Thoracic aorta (tissue), 2 donors: Measurements from ENCODE around the gene RAB40C. TPM values are rescaled to one million over a fixed set of nuclear protein-coding genes. Genes with fewer than 3 reads are reported as not detected.

Experiments used
- ATAC-seq: fragments of 150-250 bp; one replicate; pipeline ENCODE4 v1.8.0; 2017; ENCODE audit warnings: low read depth; ENCODE audit not compliant: insufficient number of reproducible peaks, low FRiP score
- DNase-seq: peaks from one replicate; pipeline ENCODE4 v3.0.0-alpha.2; 2020; ENCODE audit warnings: low spot score
- H3K27ac ChIP-seq, 2 donors: fragments of 200-600 bp; sonication (generic); 1 replicate in 1 of 2; 2 replicates in 1 of 2; pipeline ENCODE4 v1.5.1; 2016; ENCODE audit warnings: mild to moderate bottlenecking in 2 of 2, moderate library complexity in 2 of 2
- H3K27me3 ChIP-seq: fragments of 200-600 bp; sonication (generic); replicated peaks from 2 replicates; pipeline ENCODE4 v1.6.0; 2016; ENCODE audit warnings: mild to moderate bottlenecking; ENCODE audit not compliant: insufficient read depth
- H3K36me3 ChIP-seq: fragments of 200-600 bp; sonication (generic); one replicate; pipeline ENCODE4 v1.5.1; 2016
- H3K4me1 ChIP-seq, 2 donors: fragments of 200-600 bp; sonication (generic); 1 replicate in 1 of 2; 2 replicates in 1 of 2; pipeline versions ENCODE4 v1.5.1 to v1.6.0; 2016; ENCODE audit warnings: low read depth in 2 of 2, mild to moderate bottlenecking in 1 of 2; ENCODE audit not compliant: control insufficient read depth in 1 of 2
- H3K4me3 ChIP-seq: fragments of 200-600 bp; sonication (generic); 2 replicates; pipeline ENCODE4 v1.5.1; 2016; ENCODE audit warnings: mild to moderate bottlenecking
- H3K9me3 ChIP-seq: fragments of 200-600 bp; sonication (generic); 2 replicates; pipeline ENCODE4 v1.5.1; 2016
- CTCF ChIP-seq: fragments of 200-600 bp; sonication (generic); IDR thresholded peaks from one replicate; pipeline ENCODE4 v1.5.1; 2019; ENCODE audit warnings: antibody characterized with exemption
- total RNA-seq, 2 donors: library from RNA; depleted of rRNA; stranded (reverse); fragments of >200 nt; gene quantifications; one replicate each; pipeline versions ENCODE4 v1.1.0 to v1.2.3, GENCODE V29; 2016

The RAB40C gene
- total RNA-seq, 2 donors from 2014 or later: 19.0 to 25.9 TPM

GRCh38 chr16:556474-557173, 33.2 kb upstream of the RAB40C start:
- H3K9me3 ChIP-seq: no peaks in the 10 kb centered on the region
- no peak overlapping the region for H3K4me3 ChIP-seq
- H3K27me3 ChIP-seq: no peaks in the 10 kb centered on the region
- peaks cover 7% of the 10 kb centered on the region for H3K36me3 ChIP-seq
- ATAC-seq (no peak), DNase-seq (no peak)
- no peak overlapping the region for H3K27ac ChIP-seq
- H3K4me1 ChIP-seq: no peaks in the 10 kb centered on the region
- TF ChIP-seq CTCF: no peak

- no peak for TF ChIP-seq CTCF
- no peaks in the 10 kb centered on the region for H3K4me1 ChIP-seq
- no peaks in the 10 kb centered on the region for H3K9me3 ChIP-seq
- no peaks in the 10 kb centered on the region for H3K27me3 ChIP-seq
- H3K27ac ChIP-seq: no peak overlapping the region
- ATAC-seq: no peak
- H3K36me3 ChIP-seq: peaks cover 3% of the 10 kb centered on the region
- no peak for DNase-seq
- H3K4me3 ChIP-seq: no peak overlapping the region
Measured at GRCh38 chr16:557463-558297, 32.2 kb upstream of the RAB40C start.

- Histone ChIP-seq H3K4me3 (no peak overlapping the region), H3K9me3 (no peaks in the 10 kb centered on the region), H3K4me1 (no peaks in the 10 kb centered on the region), H3K27ac (no peak overlapping the region), H3K27me3 (no peaks in the 10 kb centered on the region), H3K36me3 (no peaks in the 10 kb centered on the region)
- ATAC-seq (no peak), DNase-seq (no peak)
- TF ChIP-seq CTCF: no peak
Measured at GRCh38 chr16:558298-559020, 31.4 kb upstream of the RAB40C start.

- TF ChIP-seq CTCF: no peak
- Histone ChIP-seq H3K27me3 (no peaks in the 10 kb centered on the region), H3K4me3 (no peak overlapping the region), H3K36me3 (no peaks in the 10 kb centered on the region), H3K27ac (no peak overlapping the region), H3K9me3 (no peaks in the 10 kb centered on the region), H3K4me1 (no peaks in the 10 kb centered on the region)
- no peak for ATAC-seq
- no peak for DNase-seq
Measured at GRCh38 chr16:559021-559380, 30.9 kb upstream of the RAB40C start.
